ENCODE measurements around the gene KCNMB2.

The KCNMB2 gene

GRCh38 chr3:178536211-178537079 is at the start of gene KCNMB2:
Gene KCNMB2 (plus strand): TSS chr3:178536436.
- Histone ChIP-seq H3K9me3 (ENCODE audit: insufficient read depth, low read length, severe bottlenecking) (no peaks in the 10 kb centered on the region), H3K9ac (ENCODE audit: low read depth, low read length) (no peak within 1 kb of the TSS), H2AFZ (ENCODE audit: low read depth, low read length) (no peak within 1 kb of the TSS), H3K4me3 (ENCODE audit: low read depth in 1 of 2, low read length in 2 of 2) (no peak within 1 kb of the TSS), H3K4me2 (ENCODE audit: insufficient read depth, low read length) (no peak within 1 kb of the TSS), H3K36me3 (ENCODE audit: insufficient read depth, low read length) (no peaks in the 10 kb centered on the region), H3K27ac (ENCODE audit: low read length) (no peak within 1 kb of the TSS), H3K27me3 (ENCODE audit: insufficient read depth, low read length, poor library complexity) (peaks cover 7% of the 10 kb centered on the region), H3K4me1 (ENCODE audit: insufficient read depth, low read length) (no peaks in the 10 kb centered on the region), H3K79me2 (ENCODE audit: insufficient read depth, low read length) (no peaks in the 10 kb centered on the region), H4K20me1 (ENCODE audit: insufficient read depth, low read length) (no peaks in the 10 kb centered on the region)
- DNase-seq (no peak), ATAC-seq (ENCODE audit: insufficient read depth, low read depth) (no peak)
- TF ChIP-seq EZH2 (IDR thresholded peaks at IDR 0.05; ENCODE audit: borderline replicate concordance, low read depth, low read length, severe bottlenecking): no peak
- TF ChIP-seq CTCF (IDR thresholded peaks at IDR 0.05; ENCODE audit: borderline replicate concordance, extremely low read depth, low read length, poor library complexity, severe bottlenecking): no peak

DNA sequence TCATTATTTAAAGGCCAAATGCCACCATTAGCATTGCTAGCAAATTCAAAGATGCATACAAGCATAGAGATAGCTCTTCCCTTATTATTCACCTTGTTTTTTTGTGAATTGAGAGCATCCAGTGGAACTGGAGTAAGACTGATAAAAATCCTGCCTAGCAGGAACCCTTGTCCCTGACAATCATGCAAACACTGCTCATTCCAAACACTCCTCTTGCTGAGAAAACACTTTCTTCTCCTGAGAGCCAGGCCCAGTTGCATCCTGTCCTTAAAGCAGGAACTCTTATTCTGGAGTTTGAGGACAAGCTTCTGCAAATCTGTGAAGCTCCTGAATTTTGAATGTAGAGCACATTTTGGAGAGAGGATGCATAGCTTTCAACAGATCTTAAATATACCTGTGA is 49.3 kb upstream of the KCNMB2 start:
- TF ChIP-seq EZH2 (IDR thresholded peaks at IDR 0.05; ENCODE audit: borderline replicate concordance, low read depth, low read length, severe bottlenecking) (no peak), CTCF (IDR thresholded peaks at IDR 0.05; ENCODE audit: borderline replicate concordance, extremely low read depth, low read length, poor library complexity, severe bottlenecking) (no peak)
- no peaks in the 10 kb centered on the region for H4K20me1 ChIP-seq (ENCODE audit: insufficient read depth, low read length)
- no peaks in the 10 kb centered on the region for H3K9me3 ChIP-seq (ENCODE audit: insufficient read depth, low read length, severe bottlenecking)
- no peak overlapping the region for H3K9ac ChIP-seq (ENCODE audit: low read depth, low read length)
- H3K4me1 ChIP-seq (ENCODE audit: insufficient read depth, low read length): no peaks in the 10 kb centered on the region
- no peak for ATAC-seq (ENCODE audit: insufficient read depth, low read depth)
- no peaks in the 10 kb centered on the region for H3K79me2 ChIP-seq (ENCODE audit: insufficient read depth, low read length)
- no peaks in the 10 kb centered on the region for H3K36me3 ChIP-seq (ENCODE audit: insufficient read depth, low read length)
- H3K4me3 ChIP-seq (ENCODE audit: low read depth in 1 of 2, low read length in 2 of 2): no peak overlapping the region
- no peak overlapping the region for H3K27ac ChIP-seq (ENCODE audit: low read length)
- H3K27me3 ChIP-seq (ENCODE audit: insufficient read depth, low read length, poor library complexity): no peaks in the 10 kb centered on the region
- no peak overlapping the region for H3K4me2 ChIP-seq (ENCODE audit: insufficient read depth, low read length)
- DNase-seq: no peak
- no peak overlapping the region for H2AFZ ChIP-seq (ENCODE audit: low read depth, low read length)

GRCh38 chr3:178487752-178488151 is 48.5 kb upstream of the KCNMB2 start:
- DNase-seq (no peak), ATAC-seq (ENCODE audit: insufficient read depth, low read depth) (no peak)
- Histone ChIP-seq H3K9ac (ENCODE audit: low read depth, low read length) (no peak overlapping the region), H3K9me3 (ENCODE audit: insufficient read depth, low read length, severe bottlenecking) (no peaks in the 10 kb centered on the region), H3K4me3 (ENCODE audit: low read depth in 1 of 2, low read length in 2 of 2) (no peak overlapping the region), H3K36me3 (ENCODE audit: insufficient read depth, low read length) (no peaks in the 10 kb centered on the region), H3K79me2 (ENCODE audit: insufficient read depth, low read length) (no peaks in the 10 kb centered on the region), H3K4me1 (ENCODE audit: insufficient read depth, low read length) (no peaks in the 10 kb centered on the region), H3K27me3 (ENCODE audit: insufficient read depth, low read length, poor library complexity) (no peaks in the 10 kb centered on the region), H2AFZ (ENCODE audit: low read depth, low read length) (no peak overlapping the region), H4K20me1 (ENCODE audit: insufficient read depth, low read length) (no peaks in the 10 kb centered on the region), H3K27ac (ENCODE audit: low read length) (no peak overlapping the region), H3K4me2 (ENCODE audit: insufficient read depth, low read length) (no peak overlapping the region)
- TF ChIP-seq EZH2 (IDR thresholded peaks at IDR 0.05; ENCODE audit: borderline replicate concordance, low read depth, low read length, severe bottlenecking) (no peak), CTCF (IDR thresholded peaks at IDR 0.05; ENCODE audit: borderline replicate concordance, extremely low read depth, low read length, poor library complexity, severe bottlenecking) (no peak)

All from DND-41 (cell line).